Right renal pelvis (tissue), 4 donors: ENCODE data around the gene MYO3B. TPM values are rescaled to one million over a fixed set of nuclear protein-coding genes. Genes with fewer than 3 reads are reported as not detected.
"Not testable (repeated sequence)": the region's sequence is repeated elsewhere in the genome, so short reads cannot be mapped to it uniquely, and the experiment has no call there.

ENCODE experiments used
- DNase-seq, 4 donors: peaks; one replicate each; pipeline ENCODE4 v3.0.0-alpha.2; 2013; ENCODE audit warnings: low read depth in 4 of 4, low spot score in 3 of 4, missing footprints in 1 of 4
- polyA plus RNA-seq, 4 donors: library from polyadenylated mRNA; unstranded; fragments of 120-200 nt; gene quantifications; one replicate each; pipeline ENCODE4 v1.2.1, GENCODE V29; 2013; ENCODE audit not compliant: insufficient read length in 4 of 4

Gene MYO3B
- polyA plus RNA-seq, 4 donors, result 7.7 to 9.5 (median 8.4) TPM

DNA sequence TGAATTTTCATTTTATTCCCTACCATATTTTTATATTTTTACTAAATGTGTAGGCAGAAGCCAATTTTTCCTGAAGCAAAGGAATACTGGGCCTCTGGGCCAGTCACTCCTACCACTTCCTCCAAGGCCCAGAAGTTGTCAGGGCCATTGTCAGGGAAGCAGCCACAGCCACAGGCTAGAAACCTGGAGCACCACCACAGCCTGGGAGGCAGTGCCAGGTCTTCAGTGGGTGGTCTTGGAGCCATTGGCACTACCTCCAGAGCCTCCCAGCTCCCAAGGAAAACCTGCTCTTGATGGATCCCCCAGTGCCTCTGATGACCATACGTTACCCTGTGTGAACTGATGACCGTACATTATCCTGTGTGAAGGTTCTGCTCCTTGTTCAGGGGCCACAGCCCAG, 401.6 kb downstream of the MYO3B start:
- no peak for DNase-seq

DNA sequence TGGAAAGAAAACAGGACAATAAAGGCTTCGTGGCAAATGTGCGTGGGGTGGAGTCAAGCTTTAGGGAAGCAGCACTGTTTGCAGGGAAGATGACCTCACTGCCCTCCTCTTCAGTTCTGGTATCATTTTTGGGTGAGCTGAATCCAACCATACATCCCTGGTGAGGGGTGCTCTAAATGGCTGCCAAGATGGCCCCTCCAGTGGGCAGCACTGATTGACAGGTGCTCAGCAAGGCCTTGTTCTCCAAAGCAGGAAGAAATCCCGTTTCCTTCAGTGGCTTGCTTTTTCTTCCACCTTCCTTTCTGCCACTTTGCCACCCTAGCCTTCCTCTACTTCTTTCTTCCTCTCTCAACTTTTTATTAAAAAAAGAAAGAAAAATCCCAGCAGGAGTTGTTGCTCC, 404.4 kb downstream of the MYO3B start:
- no peak for DNase-seq

DNA sequence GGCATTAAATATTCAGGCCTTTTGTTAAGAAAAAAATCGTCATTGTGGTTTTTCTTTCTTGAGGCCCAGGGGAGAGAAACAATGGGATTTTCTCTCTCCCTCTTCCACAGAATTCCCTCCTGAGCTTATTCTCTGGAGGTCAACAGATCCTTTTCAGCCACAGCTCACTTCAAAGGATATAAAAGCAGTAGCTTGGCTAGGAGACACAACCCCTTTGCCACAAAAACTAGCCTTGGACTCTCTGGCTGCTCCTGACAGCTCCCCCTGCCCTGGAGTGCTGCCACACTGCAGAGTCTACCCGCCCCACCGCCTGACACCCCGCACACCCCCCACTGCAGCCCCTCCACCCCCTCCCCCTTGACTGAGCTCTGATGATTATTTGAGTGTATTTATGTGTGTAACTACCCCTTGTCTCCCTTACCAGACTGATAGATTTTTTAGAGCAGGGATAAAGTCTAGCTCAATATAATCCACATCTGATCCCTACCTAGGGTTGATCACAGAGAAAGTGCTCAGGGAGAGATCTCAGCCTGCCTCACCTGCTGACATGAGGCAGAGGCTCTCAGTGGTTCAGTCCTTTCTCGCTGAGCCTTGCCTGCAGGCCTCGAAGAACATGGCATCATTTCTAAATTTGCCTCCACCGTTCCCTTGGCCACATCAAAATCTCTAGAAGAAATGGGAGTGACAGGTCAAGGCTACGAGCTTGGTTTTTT, 405.0 kb downstream of the MYO3B start:
- DNase-seq, result no peak

- no peak for DNase-seq
These were observed 407.1 kb downstream of the MYO3B start for GRCh38 chr2:170585067-170585466.

DNA sequence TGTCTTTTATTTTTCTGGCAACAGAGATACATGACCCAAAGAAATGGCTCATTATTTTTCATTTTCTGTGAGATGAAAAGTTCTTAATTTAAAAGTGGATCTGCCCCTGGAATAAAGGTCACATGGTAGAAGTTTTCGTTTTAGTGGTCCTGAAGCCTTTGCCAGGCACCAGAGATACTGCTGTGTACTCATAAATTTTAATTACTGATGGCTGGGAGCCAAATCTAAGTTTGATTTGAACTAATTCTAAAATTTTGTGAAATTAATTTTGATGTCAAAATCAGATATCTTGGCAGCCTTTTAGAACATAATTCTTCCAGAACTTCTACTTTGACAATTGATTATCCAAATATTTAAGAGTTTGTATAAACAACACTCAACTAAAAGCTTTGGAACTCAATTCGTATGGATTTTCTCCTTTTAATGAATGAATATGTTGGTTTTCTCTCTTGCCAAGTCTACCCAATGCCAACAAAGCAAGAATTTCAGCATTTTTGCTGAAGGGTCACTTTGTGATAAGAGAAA, 408.7 kb downstream of the MYO3B start:
- DNase-seq, result no peak

- DNase-seq, result no peak
These were observed 409.2 kb downstream of the MYO3B start for GRCh38 chr2:170587117-170587516.

DNA sequence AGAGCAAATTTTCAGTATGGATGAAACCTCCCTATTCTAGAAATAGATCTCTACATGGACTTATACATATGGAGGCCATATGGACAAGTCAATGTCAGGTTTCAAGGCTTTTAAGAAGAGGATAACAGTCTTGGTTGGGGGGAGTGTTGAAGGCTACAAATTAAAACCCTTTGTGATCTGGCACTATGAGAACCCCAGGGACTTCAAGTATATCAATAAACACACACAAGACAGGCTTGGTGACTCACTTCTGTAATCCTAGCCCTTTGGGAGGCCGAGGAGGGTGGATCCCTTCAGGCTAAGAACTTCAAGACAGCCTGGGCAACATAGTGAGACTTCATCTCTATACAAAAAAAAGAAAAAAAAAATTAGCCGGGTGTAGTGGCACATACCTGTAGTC, 410.0 kb downstream of the MYO3B start:
- DNase-seq, result no peak

DNA sequence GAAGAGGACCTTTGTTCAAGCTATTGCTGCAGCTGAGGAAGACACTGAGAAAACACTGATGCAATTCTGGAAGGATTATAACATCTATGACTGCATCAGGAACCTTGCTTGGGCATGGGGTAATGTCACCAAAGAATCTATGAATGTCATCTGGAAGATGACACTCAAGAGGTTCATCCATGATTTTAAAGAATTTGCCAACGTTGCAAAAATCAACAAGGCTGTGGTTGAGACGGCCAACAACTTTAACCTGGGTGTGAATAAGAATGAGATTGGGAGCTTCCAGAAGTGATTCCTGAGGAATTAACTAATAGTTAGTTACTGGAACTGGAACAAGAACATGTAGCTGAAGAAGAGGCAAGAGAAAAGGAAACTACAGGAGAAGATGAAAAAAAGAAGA, 410.8 kb downstream of the MYO3B start:
- no peak for DNase-seq

- DNase-seq, result no peak
These were observed 418.6 kb downstream of the MYO3B start for GRCh38 chr2:170596576-170596975.

- DNase-seq, result no peak
These were observed 420.1 kb downstream of the MYO3B start for GRCh38 chr2:170598067-170598395.

DNA sequence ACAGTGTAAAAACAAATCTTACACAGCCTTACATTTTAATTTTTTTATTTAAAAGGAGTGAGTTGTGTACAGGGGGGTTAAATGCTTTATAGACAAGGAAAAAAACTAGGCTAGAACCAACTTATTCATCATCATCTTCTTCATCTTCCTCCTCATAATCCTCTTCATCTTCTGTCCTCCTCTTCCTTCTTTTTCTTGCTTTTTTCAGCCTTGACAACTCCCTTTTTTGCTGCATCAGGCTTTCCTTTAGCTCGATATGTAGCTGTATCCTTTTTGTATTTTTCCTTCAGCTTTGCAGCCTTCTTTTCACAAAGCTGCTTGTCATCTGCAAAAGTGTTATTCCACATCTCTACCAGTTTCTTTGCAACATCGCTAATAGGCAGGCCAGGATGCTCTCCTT, 423.5 kb downstream of the MYO3B start:
- no peak for DNase-seq

GRCh38 chr2:170605862-170606261, 427.9 kb downstream of the MYO3B start:
- no peak for DNase-seq

DNA sequence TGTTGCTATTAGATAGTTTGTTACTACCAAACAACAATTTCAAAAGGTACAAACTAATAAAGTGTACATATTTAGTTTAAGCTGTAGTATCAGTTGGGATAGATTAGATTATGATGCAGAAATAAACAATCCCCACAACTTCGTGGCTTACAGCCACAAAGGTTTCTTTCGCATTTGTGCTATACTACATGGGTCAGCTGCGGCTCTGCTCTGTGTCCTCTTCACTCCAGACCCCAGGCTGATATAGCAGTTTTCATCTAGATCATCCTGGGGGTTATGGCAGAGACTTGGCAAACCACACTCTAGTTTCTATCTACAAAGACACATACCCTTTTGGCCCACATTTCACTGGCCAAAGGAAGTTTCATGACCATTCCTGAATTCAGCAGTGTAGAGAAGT, 429.2 kb downstream of the MYO3B start:
- DNase-seq, result no peak

DNA sequence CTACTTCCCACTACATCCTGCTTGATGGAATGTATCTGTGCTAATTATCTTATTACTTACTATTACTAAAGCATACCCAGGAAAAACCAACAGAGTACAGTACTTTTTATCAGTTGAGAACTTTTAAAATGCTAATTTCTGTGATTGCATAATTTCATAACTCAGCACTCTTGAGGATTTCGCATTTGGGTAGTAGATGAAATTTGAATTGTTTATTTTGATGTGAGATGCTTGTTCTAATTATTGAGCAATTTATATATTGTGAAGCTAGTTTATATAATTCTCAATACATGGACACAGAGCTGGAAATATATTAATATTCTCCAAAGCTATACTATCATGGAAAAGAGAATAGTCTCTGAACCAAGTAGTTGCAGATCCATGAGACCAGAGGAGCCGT, 432.7 kb downstream of the MYO3B start:
- no peak for DNase-seq

GRCh38 chr2:170618948-170619347, 441.0 kb downstream of the MYO3B start:
- DNase-seq, result not testable (repeated sequence)

- not testable (repeated sequence) for DNase-seq
These were observed 457.1 kb downstream of the MYO3B start for GRCh38 chr2:170635094-170635493.

- no peak for DNase-seq
These were observed 461.7 kb downstream of the MYO3B start for GRCh38 chr2:170639635-170640034.

DNA sequence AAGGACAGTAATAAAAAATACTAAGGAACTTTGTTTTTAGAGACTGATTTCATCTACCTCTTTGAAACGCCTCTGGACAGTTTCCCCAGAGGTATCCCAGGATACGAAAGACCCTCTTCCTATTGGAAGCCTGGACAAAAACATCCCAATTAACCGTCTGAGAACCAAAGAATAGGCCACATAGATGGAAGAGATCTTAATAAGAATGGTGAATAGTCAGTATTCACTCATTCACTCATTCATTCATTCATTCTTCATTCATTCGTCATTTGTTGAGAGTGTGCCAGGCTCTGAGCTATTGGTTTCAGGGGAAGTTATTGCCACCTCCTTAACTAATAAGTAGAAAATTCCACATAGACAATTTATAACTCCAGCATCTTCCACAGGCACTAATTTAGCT, 464.0 kb downstream of the MYO3B start:
- no peak for DNase-seq

- no peak for DNase-seq
These were observed 465.4 kb downstream of the MYO3B start for GRCh38 chr2:170643346-170643745.

GRCh38 chr2:170647741-170648436, 469.9 kb downstream of the MYO3B start:
- peak in 2 of 4 donors; percentile 11 to 20 for DNase-seq

- DNase-seq, result no peak
These were observed 473.8 kb downstream of the MYO3B start for GRCh38 chr2:170651624-170652325.
